A549 (cell line): ENCODE data around the gene RING1. TPM values are rescaled to one million over a fixed set of nuclear protein-coding genes. Genes with fewer than 3 reads are reported as not detected.

Experiments
- ATAC-seq, 2 experiments: fragments of 200-7000 bp in 1 of 2; fragments of >200 bp in 1 of 2; cut with Nextera tagmentation in 1 of 2; cut with Tn5 transposase in 1 of 2; 3 replicates each; pipeline versions ENCODE4 v1.8.0 to v1.9.1; 2018 to 2020; ENCODE audit warnings: mild to moderate bottlenecking in 1 of 2, moderate library complexity in 1 of 2
- CTCF ChIA-PET: fragments of 300-600 bp; sonication (Branson Sonifier 250); formaldehyde crosslinking; extraction: SDS; loops from one replicate; lab custom pipeline; 2021; ENCODE audit warnings: antibody characterized with exemption, inconsistent platforms; lab: Yijun Ruan, JAX
- POLR2A ChIA-PET: fragments of 350-600 bp; formaldehyde crosslinking; extraction: SDS; loops from one replicate; lab custom pipeline; 2021; ENCODE audit warnings: antibody characterized with exemption, inconsistent platforms; lab: Yijun Ruan, JAX
- DNase-seq, 2 experiments: peaks; one replicate each; pipeline versions ENCODE4 v3.0.0 to v3.0.0-alpha.2; 2011 to 2016; ENCODE audit warnings: low read depth in 1 of 2, low spot score in 1 of 2
- FAIRE-seq: peaks from 2 replicates; lab custom pipeline; 2011; peaks lifted over from hg19 to GRCh38; lab: Jason Lieb, UNC
- H3K27ac ChIP-seq, 2 experiments: fragments of >200 bp; sonication (Bioruptor Twin); formaldehyde crosslinking; 3 replicates each; pipeline ENCODE4 v1.5.1; 2016 to 2017
- H3K4me1 ChIP-seq: fragments of >200 bp; sonication (Bioruptor Twin); formaldehyde crosslinking; 3 replicates; pipeline ENCODE4 v1.6.1; 2016
- H3K4me2 ChIP-seq: fragments of >200 bp; sonication (Bioruptor Twin); formaldehyde crosslinking; 3 replicates; pipeline ENCODE4 v1.6.1; 2016
- H3K4me3 ChIP-seq: fragments of >200 bp; sonication (Bioruptor Twin); formaldehyde crosslinking; 3 replicates; pipeline ENCODE4 v1.5.1; 2016
- H3K9me3 ChIP-seq: fragments of >200 bp; sonication (Bioruptor Twin); formaldehyde crosslinking; 3 replicates; pipeline ENCODE4 v1.6.1; 2016
- ATOH8 ChIP-seq: fragments of 250-450 bp; sonication (Bioruptor Pico); IDR thresholded peaks from 2 replicates; pipeline ENCODE4 v1.5.0; 2020; ENCODE audit warnings: low read depth, mild to moderate bottlenecking, moderate library complexity
- BHLHE40 ChIP-seq: IDR thresholded peaks from 2 replicates; pipeline ENCODE4 v1.6.1; 2012; ENCODE audit warnings: low read depth, low read length, inconsistent platforms
- CBX8 ChIP-seq: fragments of 200-600 bp; sonication (generic); IDR thresholded peaks from 2 replicates; pipeline ENCODE4 v1.6.1; 2016
- CEBPB ChIP-seq, 2 experiments: fragments of >200 bp in 1 of 2; sonication (Bioruptor Twin) in 1 of 2; formaldehyde crosslinking in 1 of 2; IDR thresholded peaks; 2 replicates each; pipeline ENCODE4 v1.6.1; 2012 to 2016
- CHD2 ChIP-seq: fragments of 150-350 bp; IDR thresholded peaks from 2 replicates; pipeline ENCODE4 v1.6.1; 2014; ENCODE audit warnings: low read length; ENCODE audit not compliant: partially characterized antibody
- CHD4 ChIP-seq: fragments of 200-600 bp; sonication (generic); IDR thresholded peaks from 2 replicates; pipeline ENCODE4 v1.6.1; 2016; ENCODE audit warnings: antibody characterized with exemption, mild to moderate bottlenecking, borderline replicate concordance
- CTCF ChIP-seq: fragments of >200 bp; sonication (Bioruptor Twin); formaldehyde crosslinking; IDR thresholded peaks from 3 replicates; pipeline ENCODE4 v1.5.1; 2016
- EP300 ChIP-seq, 2 experiments: fragments of >200 bp; sonication (Bioruptor Twin); formaldehyde crosslinking; IDR thresholded peaks; 2 replicates in 1 of 2; 3 replicates in 1 of 2; pipeline ENCODE4 v1.6.1; 2016 to 2017
- ESRRA ChIP-seq: fragments of 150-350 bp; IDR thresholded peaks from 2 replicates; pipeline ENCODE4 v1.6.1; 2014; ENCODE audit warnings: mild to moderate bottlenecking, low read length, borderline replicate concordance
- FOSL2 ChIP-seq, 2 experiments: fragments of 450-650 bp in 1 of 2; fragments of >200 bp in 1 of 2; sonication (Bioruptor Twin) in 1 of 2; formaldehyde crosslinking; IDR thresholded peaks; 2 replicates each; pipeline versions ENCODE4 v1.5.0 to v1.6.1; 2016 to 2020; ENCODE audit warnings: mild to moderate bottlenecking in 1 of 2, moderate library complexity in 1 of 2
- GATA3 ChIP-seq: IDR thresholded peaks from 2 replicates; pipeline ENCODE4 v1.6.1; 2012; ENCODE audit warnings: borderline replicate concordance
- HEYL ChIP-seq: fragments of 250-450 bp; sonication (Bioruptor Pico); IDR thresholded peaks from 2 replicates; pipeline ENCODE4 v1.8.0; 2021; ENCODE audit warnings: mild to moderate bottlenecking, moderate library complexity
- HMGXB4 ChIP-seq: fragments of 250-450 bp; sonication (Bioruptor Pico); IDR thresholded peaks from 2 replicates; pipeline ENCODE4 v1.5.0; 2021; ENCODE audit warnings: mild to moderate bottlenecking, moderate library complexity, borderline replicate concordance
- HOXA7 ChIP-seq: fragments of 250-450 bp; sonication (Bioruptor Pico); IDR thresholded peaks from 2 replicates; pipeline ENCODE4 v1.5.0; 2020; ENCODE audit warnings: mild to moderate bottlenecking, moderate library complexity
- JUN ChIP-seq, 2 experiments: fragments of >200 bp; sonication (Bioruptor Twin); formaldehyde crosslinking; IDR thresholded peaks; 2 replicates in 1 of 2; 3 replicates in 1 of 2; pipeline ENCODE4 v1.6.1; 2016 to 2017
- JUNB ChIP-seq: fragments of >200 bp; sonication (Bioruptor Twin); formaldehyde crosslinking; IDR thresholded peaks from 2 replicates; pipeline ENCODE4 v1.6.1; 2016
- KDM5A ChIP-seq: fragments of 200-600 bp; sonication (generic); IDR thresholded peaks from 2 replicates; pipeline ENCODE4 v1.6.1; 2016; ENCODE audit warnings: antibody characterized with exemption, mild to moderate bottlenecking
- MAFK ChIP-seq: fragments of 450-650 bp; IDR thresholded peaks from 2 replicates; pipeline ENCODE4 v1.6.1; 2014; ENCODE audit not compliant: partially characterized antibody
- MAZ ChIP-seq: fragments of 150-350 bp; IDR thresholded peaks from 2 replicates; pipeline ENCODE4 v1.6.1; 2014; ENCODE audit warnings: antibody characterized with exemption, low read depth, low read length, borderline replicate concordance
- MYC ChIP-seq: IDR thresholded peaks from 2 replicates; pipeline ENCODE4 v1.6.1; 2012; ENCODE audit warnings: mild to moderate bottlenecking, inconsistent platforms, low read length, improper control_type of control experiment, borderline replicate concordance
- NFE2L2 ChIP-seq: fragments of 150-350 bp; conservative IDR thresholded peaks from 2 replicates; pipeline ENCODE4 v1.6.1; 2014; ENCODE audit warnings: low read length
- NPAS2 ChIP-seq: fragments of 250-450 bp; sonication (Bioruptor Pico); IDR thresholded peaks from 2 replicates; pipeline ENCODE4 v1.8.0; 2022; ENCODE audit warnings: mild to moderate bottlenecking, moderate library complexity, borderline replicate concordance
- RAD21 ChIP-seq, 2 experiments: fragments of >200 bp in 1 of 2; sonication (Bioruptor Twin) in 1 of 2; formaldehyde crosslinking in 1 of 2; IDR thresholded peaks in 1 of 2; conservative IDR thresholded peaks in 1 of 2; 2 replicates in 1 of 2; 3 replicates in 1 of 2; pipeline ENCODE4 v1.6.1; 2012 to 2018; ENCODE audit warnings: inconsistent platforms in 1 of 2
- RFX5 ChIP-seq: fragments of 450-650 bp; IDR thresholded peaks from 2 replicates; pipeline ENCODE4 v1.7.1; 2014; ENCODE audit warnings: antibody characterized with exemption, mild to moderate bottlenecking, moderate library complexity
- SMC3 ChIP-seq: fragments of >200 bp; sonication (Bioruptor Twin); formaldehyde crosslinking; IDR thresholded peaks from 3 replicates; pipeline ENCODE4 v1.6.1; 2018; ENCODE audit warnings: inconsistent platforms
- SREBF2 ChIP-seq: fragments of 450-650 bp; IDR thresholded peaks from 2 replicates; pipeline ENCODE4 v1.6.1; 2014; ENCODE audit warnings: mild to moderate bottlenecking, moderate library complexity
- TFCP2L1 ChIP-seq: fragments of 250-450 bp; sonication (Bioruptor Pico); IDR thresholded peaks from 2 replicates; pipeline ENCODE4 v1.5.0; 2021; ENCODE audit warnings: mild to moderate bottlenecking
- TP53 ChIP-seq: fragments of 250-450 bp; sonication (Bioruptor Pico); IDR thresholded peaks from 2 replicates; pipeline ENCODE4 v1.5.0; 2021; ENCODE audit warnings: mild to moderate bottlenecking, moderate library complexity
- ZFP36 ChIP-seq: fragments of 450-650 bp; IDR thresholded peaks from 2 replicates; pipeline ENCODE4 v1.6.1; 2014; ENCODE audit warnings: borderline replicate concordance; ENCODE audit not compliant: partially characterized antibody
- WGBS: methylation state at CpG from one replicate; pipeline ENCODE4 v1.1.6; 2017; ENCODE audit errors: missing lambda C conversion rate; 5-methylcytosine and 5-hydroxymethylcytosine counted together
- polyA plus RNA-seq, 4 experiments: library from polyadenylated mRNA; depleted of rRNA in 3 of 4; stranded (reverse); fragments of >200 nt; fragmentation: RNase III in 1 of 4; extraction: RNeasy Plus Mini Kit Qiagen cat#74134 plus additional on column Dnase treatment in 1 of 4; gene quantifications; 2 replicates in 3 of 4; 3 replicates in 1 of 4; pipeline ENCODE4 v1.2.3, GENCODE V29; 2011 to 2017
- TF ChIP-seq, protein P1 (sequence below): fragments of >200 bp; sonication (Bioruptor Twin); formaldehyde crosslinking; IDR thresholded peaks from 2 replicates; pipeline ENCODE4 v1.6.1; 2016
- TF ChIP-seq, protein P2 (sequence below): IDR thresholded peaks from 2 replicates; pipeline ENCODE4 v1.6.1; 2012; ENCODE audit warnings: low read depth, borderline replicate concordance
- TF ChIP-seq, protein P3 (sequence below): IDR thresholded peaks from 2 replicates; pipeline ENCODE4 v1.6.1; 2012

Gene RING1
- polyA plus RNA-seq, 2 of the 4 experiments (the other 2 are of a cell fraction): 12.7 to 35.0 TPM

GRCh38 chr6:33243476-33243875, 35.2 kb downstream of the RING1 start:
- ChIA-PET POLR2A (no interaction called here), CTCF (no interaction called here)
- DNase-seq: no peak
- no peak for FAIRE-seq
- Histone ChIP-seq H3K4me2 (no peak overlapping the region), H3K27ac (no peak overlapping the region), H3K9me3 (no peaks in the 10 kb centered on the region), H3K4me1 (no peaks in the 10 kb centered on the region), H3K4me3 (no peak overlapping the region)
- ATAC-seq: no peak
- TF ChIP-seq TFCP2L1 (no peak), CEBPB (IDR thresholded peaks at IDR 0.05) (no peak), MAFK (no peak), HMGXB4 (no peak), RFX5 (no peak), NFE2L2 (no peak), JUNB (no peak)
- WGBS: 18% methylated on average over 1 of the region's 1 CpG

- 17% methylated on average over 20 of the region's 28 CpGs for WGBS
- Histone ChIP-seq H3K4me1 (peaks cover 11% of the 10 kb centered on the region), H3K4me3 (peak overlapping the region; percentile 68), H3K9me3 (no peaks in the 10 kb centered on the region), H3K4me2 (peak overlapping the region; percentile 90), H3K27ac (peak overlapping the region; percentile 64 to 91)
- FAIRE-seq: no peak
- DNase-seq: peak; percentile 44 to 79
- ChIA-PET CTCF (interaction anchor here (0.6 to 3.7 kb wide), 54 partner anchors 9 to 362 kb away, joined by 3 to 39 read pairs (median 5); partner anchors contain the start of genes B3GALT4, HLA-DMA, HLA-DOA and HLA-DPA1), POLR2A (interaction anchor here (0.6 to 2.7 kb wide), 4 partner anchors 23 to 276 kb away, joined by 3 to 17 read pairs (median 14); partner anchors contain the start of genes RING1, RPS18, VPS52 and WDR46)
- peak; percentile 65 to 82 for ATAC-seq
- TF ChIP-seq HEYL (CRISPR knock-in tag) (no peak), SREBF2 (no peak), RAD21 (conservative IDR thresholded peaks at IDR 0.05 in 1 of 2, IDR thresholded peaks at IDR 0.05 in 1 of 2) (peak; percentile 89 to 90), HOXA7 (CRISPR knock-in tag) (no peak), BHLHE40 (no peak), TP53 (no peak), CHD4 (no peak), RFX5 (no peak), FOSL2 (IDR thresholded peaks at IDR 0.05) (no peak), FOSL2 (CRISPR knock-in tag; IDR thresholded peaks at IDR 0.05) (no peak), CEBPB (IDR thresholded peaks at IDR 0.05) (no peak), ESRRA (no peak), MAFK (no peak), GATA3 (no peak), CHD2 (no peak), CBX8 (no peak), ATOH8 (no peak), NPAS2 (CRISPR knock-in tag) (no peak), ZFP36 (no peak), CTCF (peak; percentile 81), KDM5A (peak; percentile 48; the same call in 1 of the 2 replicates), SMC3 (peak; percentile 69), EP300 (IDR thresholded peaks at IDR 0.05) (no peak), MAZ (no peak), MYC (no peak), JUN (IDR thresholded peaks at IDR 0.05) (no peak)
- TF ChIP-seq, protein P1, sequence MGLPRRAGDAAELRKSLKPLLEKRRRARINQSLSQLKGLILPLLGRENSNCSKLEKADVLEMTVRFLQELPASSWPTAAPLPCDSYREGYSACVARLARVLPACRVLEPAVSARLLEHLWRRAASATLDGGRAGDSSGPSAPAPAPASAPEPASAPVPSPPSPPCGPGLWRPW: no peak
- TF ChIP-seq, protein P2, sequence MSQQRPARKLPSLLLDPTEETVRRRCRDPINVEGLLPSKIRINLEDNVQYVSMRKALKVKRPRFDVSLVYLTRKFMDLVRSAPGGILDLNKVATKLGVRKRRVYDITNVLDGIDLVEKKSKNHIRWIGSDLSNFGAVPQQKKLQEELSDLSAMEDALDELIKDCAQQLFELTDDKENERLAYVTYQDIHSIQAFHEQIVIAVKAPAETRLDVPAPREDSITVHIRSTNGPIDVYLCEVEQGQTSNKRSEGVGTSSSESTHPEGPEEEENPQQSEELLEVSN: no peak
- TF ChIP-seq, protein P3, sequence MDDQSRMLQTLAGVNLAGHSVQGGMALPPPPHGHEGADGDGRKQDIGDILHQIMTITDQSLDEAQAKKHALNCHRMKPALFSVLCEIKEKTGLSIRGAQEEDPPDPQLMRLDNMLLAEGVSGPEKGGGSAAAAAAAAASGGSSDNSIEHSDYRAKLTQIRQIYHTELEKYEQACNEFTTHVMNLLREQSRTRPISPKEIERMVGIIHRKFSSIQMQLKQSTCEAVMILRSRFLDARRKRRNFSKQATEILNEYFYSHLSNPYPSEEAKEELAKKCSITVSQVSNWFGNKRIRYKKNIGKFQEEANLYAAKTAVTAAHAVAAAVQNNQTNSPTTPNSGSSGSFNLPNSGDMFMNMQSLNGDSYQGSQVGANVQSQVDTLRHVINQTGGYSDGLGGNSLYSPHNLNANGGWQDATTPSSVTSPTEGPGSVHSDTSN: no peak
These were observed 39.8 kb downstream of the RING1 start for GRCh38 chr6:33247977-33248642.
